ENCODE results near the gene SP8. TPM values are rescaled to one million over a fixed set of nuclear protein-coding genes. Genes with fewer than 3 reads are reported as not detected.
"Not testable (repeated sequence)": the region's sequence is repeated elsewhere in the genome, so short reads cannot be mapped to it uniquely, and the experiment has no call there.

Gene SP8
- total RNA-seq (1 to 10 TPM; 2.1 to 2.2 TPM), polyA plus RNA-seq (ENCODE audit: insufficient read depth, low read depth, low replicate concordance) (0.26 TPM)
- long read RNA-seq, donor 1: 0 reads
- long read RNA-seq, donor 2: 0 reads

- 6 to 7% methylated on average over 50 of the region's 50 CpGs for WGBS, 2 donors
- intact Hi-C loops (cut with DNase I; ENCODE audit: low total_unique reads): no loop called here
- Histone ChIP-seq H3K27me3 (peaks cover 7% of the 10 kb centered on the region), H3K27ac (no peak within 1 kb of the TSS), H3K4me3 (peak within 1 kb of the TSS; percentile 19 to 56), H3K4me1 (peaks cover 6% of the 10 kb centered on the region), H3K9me3 (no peaks in the 10 kb centered on the region), H3K36me3 (ENCODE audit: low read depth, missing control alignments) (no peaks in the 10 kb centered on the region)
- DNase-seq: peak; percentile 58
- no peak for TF ChIP-seq POLR2A (IDR thresholded peaks at IDR 0.05)
- TF ChIP-seq, protein P1, sequence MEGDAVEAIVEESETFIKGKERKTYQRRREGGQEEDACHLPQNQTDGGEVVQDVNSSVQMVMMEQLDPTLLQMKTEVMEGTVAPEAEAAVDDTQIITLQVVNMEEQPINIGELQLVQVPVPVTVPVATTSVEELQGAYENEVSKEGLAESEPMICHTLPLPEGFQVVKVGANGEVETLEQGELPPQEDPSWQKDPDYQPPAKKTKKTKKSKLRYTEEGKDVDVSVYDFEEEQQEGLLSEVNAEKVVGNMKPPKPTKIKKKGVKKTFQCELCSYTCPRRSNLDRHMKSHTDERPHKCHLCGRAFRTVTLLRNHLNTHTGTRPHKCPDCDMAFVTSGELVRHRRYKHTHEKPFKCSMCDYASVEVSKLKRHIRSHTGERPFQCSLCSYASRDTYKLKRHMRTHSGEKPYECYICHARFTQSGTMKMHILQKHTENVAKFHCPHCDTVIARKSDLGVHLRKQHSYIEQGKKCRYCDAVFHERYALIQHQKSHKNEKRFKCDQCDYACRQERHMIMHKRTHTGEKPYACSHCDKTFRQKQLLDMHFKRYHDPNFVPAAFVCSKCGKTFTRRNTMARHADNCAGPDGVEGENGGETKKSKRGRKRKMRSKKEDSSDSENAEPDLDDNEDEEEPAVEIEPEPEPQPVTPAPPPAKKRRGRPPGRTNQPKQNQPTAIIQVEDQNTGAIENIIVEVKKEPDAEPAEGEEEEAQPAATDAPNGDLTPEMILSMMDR (IDR thresholded peaks at IDR 0.05): no peak
Measured at GRCh38 chr7:20786779-20787659, at the start of gene SP8. SP8 (minus strand) TSS chr7:20786886; CDS start chr7:20786798, 88 bp downstream.

DNA sequence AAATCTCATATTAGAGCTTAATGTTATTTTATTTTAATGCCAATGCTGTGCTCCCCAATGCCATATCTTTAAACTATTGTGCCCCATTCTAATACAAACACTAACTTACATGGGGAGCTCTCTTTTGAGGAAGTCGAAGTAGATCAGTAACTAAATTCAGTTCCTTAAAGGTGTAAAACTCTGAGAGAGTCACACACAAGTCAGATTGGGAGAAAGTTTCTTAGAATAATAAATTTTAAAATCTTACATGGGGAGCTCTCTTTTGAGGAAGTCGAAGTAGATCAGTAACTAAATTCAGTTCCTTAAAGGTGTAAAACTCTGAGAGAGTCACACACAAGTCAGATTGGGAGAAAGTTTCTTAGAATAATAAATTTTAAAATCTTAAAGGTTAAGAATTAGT, 49.7 kb upstream of the SP8 start:
- H3K9me3 ChIP-seq; H3K27ac ChIP-seq; H3K27me3 ChIP-seq; DNase-seq; intact Hi-C loops (cut with DNase I; ENCODE audit: low total_unique reads); H3K4me1 ChIP-seq; H3K36me3 ChIP-seq (ENCODE audit: low read depth, missing control alignments); H3K4me3 ChIP-seq: not testable (repeated sequence)
- 74 to 75% methylated on average over 2 of the region's 2 CpGs for whole genome bisulfite sequencing, 2 donors

DNA sequence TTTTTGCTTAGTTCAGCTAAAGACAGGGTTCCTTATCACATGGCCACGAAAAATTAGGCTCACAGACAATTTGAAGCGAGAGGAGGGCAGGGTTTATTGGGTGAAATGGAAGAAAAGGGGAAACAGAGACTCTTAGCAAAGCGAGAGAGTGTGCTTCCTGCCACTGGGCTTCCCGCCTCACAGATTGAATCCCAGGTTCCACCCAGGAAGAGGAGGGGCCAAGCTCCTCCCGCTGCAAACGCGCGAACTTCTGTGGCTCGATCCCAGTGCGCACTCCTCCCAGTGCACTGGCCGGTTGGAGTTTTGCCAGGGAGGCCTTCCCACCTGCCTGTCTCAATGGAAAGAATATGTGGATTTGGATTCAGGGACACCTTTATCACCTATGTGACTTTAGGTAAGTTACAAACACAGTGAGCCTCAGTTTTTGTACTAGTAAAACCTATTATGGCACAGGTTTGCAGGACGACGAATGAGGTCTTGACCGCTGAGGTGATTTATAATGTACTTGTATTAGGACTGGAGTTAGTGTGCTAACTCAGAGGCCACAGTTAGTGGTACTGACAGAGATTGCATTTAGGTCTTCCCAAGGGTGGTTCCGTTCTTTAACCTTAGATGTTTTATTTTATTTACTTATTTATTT, 48.5 kb upstream of the SP8 start:
- Histone ChIP-seq H3K4me3 (peak overlapping the region in 1 of 2 donors; percentile 43), H3K9me3 (no peaks in the 10 kb centered on the region), H3K4me1 (no peaks in the 10 kb centered on the region), H3K36me3 (ENCODE audit: low read depth, missing control alignments) (no peaks in the 10 kb centered on the region), H3K27me3 (no peaks in the 10 kb centered on the region), H3K27ac (no peak overlapping the region)
- 58 to 81% methylated on average over 15 of the region's 15 CpGs for WGBS, 2 donors
- TF ChIP-seq, protein P1 (IDR thresholded peaks at IDR 0.05): no peak
- TF ChIP-seq POLR2A (IDR thresholded peaks at IDR 0.05): no peak
- peak; percentile 50 for DNase-seq
- intact Hi-C loops (cut with DNase I; ENCODE audit: low total_unique reads): no loop called here

GRCh38 chr7:20834656-20835055, 48.0 kb upstream of the SP8 start:
- Histone ChIP-seq H3K27ac (no peak overlapping the region), H3K4me3 (peak overlapping the region in 1 of 2 donors; percentile 43), H3K27me3 (no peaks in the 10 kb centered on the region), H3K9me3 (no peaks in the 10 kb centered on the region), H3K36me3 (ENCODE audit: low read depth, missing control alignments) (no peaks in the 10 kb centered on the region), H3K4me1 (no peaks in the 10 kb centered on the region)
- TF ChIP-seq, protein P1 (IDR thresholded peaks at IDR 0.05): no peak
- DNase-seq: no peak
- intact Hi-C loops (cut with DNase I; ENCODE audit: low total_unique reads): no loop called here

- Histone ChIP-seq H3K36me3 (ENCODE audit: low read depth, missing control alignments) (no peaks in the 10 kb centered on the region), H3K27me3 (no peaks in the 10 kb centered on the region), H3K4me1 (no peaks in the 10 kb centered on the region), H3K9me3 (no peaks in the 10 kb centered on the region), H3K4me3 (no peak overlapping the region), H3K27ac (no peak overlapping the region)
- no peak for DNase-seq
- intact Hi-C loops (cut with DNase I; ENCODE audit: low total_unique reads): no loop called here
- no peak for TF ChIP-seq POLR2A (IDR thresholded peaks at IDR 0.05)
- TF ChIP-seq, protein P1 (IDR thresholded peaks at IDR 0.05): no peak
Measured at GRCh38 chr7:20831956-20832355, 45.3 kb upstream of the SP8 start.

Data from testis (tissue), 5 donors.